ENCODE results near the gene CASZ1.

Gene CASZ1

DNA sequence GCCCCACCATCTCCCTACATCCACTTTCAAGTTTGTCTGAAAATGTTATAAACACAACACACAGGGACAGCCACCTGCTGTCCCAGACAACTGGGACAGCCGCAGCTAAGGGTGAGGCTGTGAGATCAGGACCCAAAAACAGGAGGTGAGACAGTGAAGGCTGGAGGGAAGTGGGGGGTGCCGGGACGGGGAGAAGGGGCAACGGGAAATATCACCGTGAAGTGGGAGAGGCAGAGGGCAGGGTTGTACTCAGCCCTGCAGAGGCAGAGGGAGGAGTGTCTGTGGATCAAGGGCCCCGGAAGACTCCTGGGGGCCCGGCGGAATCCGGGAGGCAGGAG lies 114.4 kb downstream of the CASZ1 start:
- DNase-seq: no peak

- no peak for DNase-seq
These were observed 114.9 kb downstream of the CASZ1 start for GRCh38 chr1:10681296-10682107.

- DNase-seq: no peak
These were observed 116.0 kb downstream of the CASZ1 start for GRCh38 chr1:10680487-10680886.

- DNase-seq: no peak
These were observed 116.8 kb downstream of the CASZ1 start for GRCh38 chr1:10679496-10680220.

GRCh38 chr1:10678852-10679251 lies 117.6 kb downstream of the CASZ1 start:
- no peak for DNase-seq

GRCh38 chr1:10678402-10678801 lies 118.0 kb downstream of the CASZ1 start:
- DNase-seq: no peak

DNA sequence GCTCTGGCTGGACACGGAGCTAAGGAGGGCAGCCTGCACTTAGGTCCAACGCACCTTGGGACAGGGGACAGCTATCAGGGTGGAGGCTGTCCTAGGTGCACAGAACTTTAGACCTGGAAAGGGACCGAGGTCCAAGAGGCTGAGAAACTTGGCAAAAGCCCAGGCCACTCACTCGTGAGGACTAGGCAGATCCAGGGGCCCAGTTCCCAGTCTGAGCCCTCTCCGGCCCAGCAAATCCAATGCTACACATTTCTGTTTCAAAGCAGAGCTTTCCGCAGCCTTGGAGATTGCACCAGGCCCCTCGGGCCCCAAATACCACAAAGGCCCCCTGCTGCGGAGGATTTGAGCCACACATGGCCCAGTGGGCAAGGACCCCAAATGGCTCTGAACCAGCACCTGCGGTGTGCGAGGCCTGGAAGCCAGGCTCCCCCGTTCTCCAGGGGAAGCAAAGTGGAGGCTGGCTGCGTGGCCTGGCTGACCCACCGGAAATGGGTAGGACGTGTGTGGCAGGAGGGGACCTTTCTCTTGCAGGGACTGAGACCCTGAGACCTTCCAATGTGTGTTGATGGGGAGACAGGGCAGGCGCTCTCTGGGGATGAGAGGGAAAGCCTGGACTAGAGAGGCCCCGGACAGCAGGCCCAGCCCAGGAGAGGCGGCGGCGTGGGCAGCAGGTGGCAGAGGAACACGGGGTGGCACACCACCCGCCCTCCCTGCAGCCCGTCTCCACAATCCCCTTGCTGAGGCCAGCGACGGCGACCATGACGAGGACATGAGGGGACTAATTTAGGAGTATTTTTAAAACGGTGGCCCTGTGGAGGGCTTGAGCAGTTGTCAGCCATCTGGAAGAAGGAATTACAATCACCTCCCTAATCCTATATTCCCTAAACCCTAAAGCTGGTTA lies 118.7 kb downstream of the CASZ1 start:
- DNase-seq: no peak

DNA sequence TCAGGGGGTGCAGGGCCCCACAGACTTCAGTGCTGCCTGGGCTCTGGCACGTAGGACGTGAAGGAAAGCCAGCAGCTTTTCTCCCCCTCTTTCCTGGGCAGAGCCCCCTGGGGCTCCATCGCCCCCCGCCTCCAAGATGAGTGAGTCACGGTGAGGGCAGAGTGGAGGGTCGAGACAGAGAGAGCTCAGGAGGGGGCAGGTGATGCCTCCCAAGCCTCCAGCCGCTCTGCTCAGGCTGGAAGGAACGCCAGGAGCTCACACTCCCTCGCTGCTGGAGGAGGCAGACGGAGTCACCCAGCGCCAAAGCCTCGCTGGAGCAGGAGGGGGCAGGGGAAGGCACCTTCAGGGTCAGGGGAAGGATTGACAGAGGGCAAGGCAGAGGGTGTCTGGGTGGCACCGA lies 119.5 kb downstream of the CASZ1 start:
- DNase-seq: no peak

DNA sequence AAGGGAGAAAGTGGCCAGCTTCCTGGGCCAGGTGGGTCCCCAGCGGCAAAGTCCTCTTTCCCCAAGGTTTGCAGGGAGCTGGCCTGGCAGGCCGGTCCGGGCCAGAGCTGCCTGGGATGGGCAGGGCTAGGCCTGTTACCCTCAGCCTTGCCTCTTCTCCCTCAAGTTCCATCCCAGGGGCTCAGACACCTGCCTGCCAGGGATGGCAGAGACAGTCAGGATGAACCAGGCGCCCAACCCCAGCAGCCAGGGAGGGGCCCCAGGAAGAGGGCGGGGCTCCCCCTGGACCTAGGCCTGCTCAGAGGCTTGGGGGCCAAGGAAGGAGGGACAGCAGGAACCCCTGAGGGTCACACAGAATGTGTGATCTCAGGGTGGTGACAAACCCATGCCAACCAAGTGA lies 120.6 kb downstream of the CASZ1 start:
- no peak for DNase-seq

GRCh38 chr1:10674700-10675609 lies 121.5 kb downstream of the CASZ1 start:
- DNase-seq: no peak

DNA sequence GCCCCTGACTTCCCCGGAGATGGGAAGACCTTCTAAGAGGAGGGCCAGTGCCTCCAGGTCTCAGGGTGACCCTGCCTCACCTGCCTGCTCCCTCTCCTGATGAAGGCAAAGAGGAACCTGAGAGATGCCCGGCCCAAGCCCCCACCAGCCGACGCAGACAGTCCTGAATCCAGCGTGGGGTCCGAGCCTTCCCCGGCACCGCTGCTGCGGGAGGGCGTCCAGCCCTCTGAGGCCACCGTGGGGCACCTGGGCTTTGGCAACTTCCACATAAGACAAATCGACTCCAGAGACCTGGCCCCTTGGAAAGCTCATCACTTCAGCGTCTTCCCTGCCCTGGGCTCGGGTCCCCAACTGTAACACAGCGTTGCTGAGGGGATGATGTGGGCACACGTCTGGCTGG lies 122.2 kb downstream of the CASZ1 start:
- no peak for DNase-seq

GRCh38 chr1:10673109-10673711 lies 123.2 kb downstream of the CASZ1 start:
- DNase-seq: no peak

DNA sequence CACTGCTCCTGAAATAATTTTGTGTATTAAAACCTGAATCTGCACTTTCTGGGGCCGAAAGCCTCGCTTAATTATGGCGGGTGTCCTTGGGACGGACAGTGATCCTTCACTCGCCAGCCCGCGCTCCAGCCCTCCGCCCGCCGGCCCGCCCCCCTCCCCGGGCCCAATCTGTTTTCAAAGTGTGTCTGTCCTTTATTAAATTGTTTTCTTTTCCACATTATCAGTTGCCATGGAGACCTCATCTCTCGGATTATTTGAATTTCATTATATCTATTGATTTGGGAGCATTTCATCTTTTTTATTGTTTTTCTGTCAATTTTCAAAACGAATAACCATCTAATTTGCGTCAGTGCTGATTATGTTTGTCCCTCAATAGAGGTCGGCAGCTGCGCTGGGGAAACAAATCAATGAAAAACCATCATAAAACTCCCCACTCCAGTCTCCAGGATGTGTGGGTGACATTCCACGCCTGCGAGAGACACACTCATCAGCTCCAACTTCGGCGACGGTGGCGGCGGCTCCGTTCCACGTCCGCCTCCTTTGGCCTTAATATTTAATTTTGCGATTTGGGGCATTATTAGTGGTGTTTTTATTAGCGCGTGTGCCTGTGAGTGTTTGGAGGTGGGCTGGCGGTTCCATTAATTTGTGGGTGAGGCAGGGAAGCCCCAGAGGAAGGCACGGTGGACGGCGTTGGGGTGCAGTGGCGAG lies 123.9 kb downstream of the CASZ1 start:
- no peak for DNase-seq

DNA sequence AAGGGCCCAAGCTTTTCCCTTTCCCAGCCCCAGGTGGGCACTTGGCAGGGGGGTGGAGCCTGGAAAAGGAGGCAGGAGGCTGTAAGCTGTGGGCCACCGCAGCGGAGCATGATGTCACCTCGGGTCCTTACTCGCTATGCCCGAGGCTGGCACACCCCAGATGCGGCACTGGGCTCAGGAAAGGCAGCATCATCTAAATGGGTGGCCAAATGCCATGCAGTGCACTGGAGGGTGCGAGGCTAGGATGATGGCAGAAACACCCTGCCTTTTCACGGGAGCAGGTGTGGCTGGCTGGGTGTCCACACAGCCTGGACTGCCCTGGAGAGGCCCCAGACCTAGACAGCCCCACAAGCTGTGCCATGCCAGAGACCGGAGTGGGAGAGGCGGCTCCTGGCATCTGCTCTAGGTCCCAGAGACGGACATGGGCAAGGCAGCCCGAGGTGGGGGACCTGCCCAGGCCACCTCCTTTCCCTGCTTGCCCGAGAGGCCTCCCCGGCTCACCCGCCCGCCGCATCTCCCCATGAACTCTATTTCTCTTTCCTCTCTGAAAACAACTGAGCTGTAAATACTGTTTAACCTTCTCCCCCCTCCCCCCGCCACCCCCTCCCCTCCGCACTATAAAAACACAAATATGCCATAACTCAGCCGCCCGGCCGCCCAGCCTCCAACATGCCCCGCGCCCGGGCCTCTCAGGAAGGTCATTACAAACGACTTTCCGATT lies 124.7 kb downstream of the CASZ1 start:
- no peak for DNase-seq

DNA sequence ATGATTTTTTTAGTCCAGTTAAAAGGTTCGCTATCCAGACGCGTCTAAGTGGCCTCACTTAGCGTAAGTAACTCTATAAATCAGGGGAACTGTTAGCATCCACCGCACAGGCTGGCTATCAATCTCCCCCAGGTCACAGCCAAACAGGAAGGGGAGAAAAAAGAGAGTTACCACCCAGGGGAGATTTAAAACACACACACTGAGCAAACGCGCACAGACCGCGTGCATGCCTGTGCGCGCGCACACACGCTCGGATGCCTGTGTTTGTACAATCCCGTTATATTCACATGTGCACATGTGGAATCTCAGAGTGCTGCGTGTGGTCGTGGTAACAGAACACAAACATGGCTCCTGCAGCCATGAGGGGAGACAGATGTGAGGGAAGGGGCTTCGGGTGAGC lies 125.4 kb downstream of the CASZ1 start:
- no peak for DNase-seq

DNA sequence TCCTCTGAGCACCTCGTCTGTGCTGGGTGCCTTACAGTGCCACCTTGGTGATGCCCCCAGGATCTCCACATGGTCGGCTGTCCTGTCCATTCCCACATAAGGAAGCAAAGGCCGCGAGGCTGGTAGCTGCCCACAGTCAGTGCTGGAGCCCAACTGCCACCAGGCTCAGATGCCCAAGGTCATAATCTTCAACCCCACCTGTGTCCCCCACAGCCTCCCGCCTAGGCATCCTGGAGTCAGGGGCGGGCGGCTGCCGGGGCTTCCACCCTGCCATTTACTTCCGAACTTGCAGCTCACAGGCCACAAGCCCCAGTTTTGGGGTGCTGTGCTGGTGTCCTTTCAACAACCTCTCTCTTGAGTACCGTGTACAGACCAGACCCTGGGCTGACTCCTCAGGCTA lies 126.3 kb downstream of the CASZ1 start:
- no peak for DNase-seq

DNA sequence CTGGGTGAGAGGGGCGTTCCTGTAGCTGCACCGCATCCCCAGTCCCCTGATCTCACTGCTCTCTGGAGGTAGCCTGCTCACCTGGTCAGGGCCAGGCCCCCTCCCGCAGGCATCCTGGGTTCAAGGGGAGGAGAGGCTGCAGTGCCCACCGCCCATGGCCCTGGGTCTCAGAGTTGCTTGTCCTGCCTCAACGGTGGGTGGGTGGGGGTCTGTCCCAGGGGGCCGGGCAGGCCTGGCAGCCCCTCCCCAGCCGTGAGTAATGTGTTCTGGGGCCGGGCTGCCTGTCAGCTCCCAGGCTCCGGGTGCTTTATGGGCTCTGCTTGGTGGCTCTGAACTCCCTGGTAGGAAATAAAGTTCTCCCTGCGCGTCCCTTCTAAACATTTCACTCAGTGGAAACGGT lies 126.9 kb downstream of the CASZ1 start:
- DNase-seq: no peak

- no peak for DNase-seq
These were observed 128.3 kb downstream of the CASZ1 start for GRCh38 chr1:10667861-10668761.

Data from NCI-H1417 treated with DMSO at 0.1 percent for 48 hours (cell line).